Esophagus mucosa (tissue), 1 donor: ENCODE data around the gene C12orf42. TPM values are rescaled to one million over a fixed set of nuclear protein-coding genes. Genes with fewer than 3 reads are reported as not detected.

Experiments
- total RNA-seq: library from RNA; stranded (reverse); gene quantifications from one replicate; pipeline ENCODE4 v1.2.4, GENCODE V29; 2023
- donor health status: DM: yes; HTN: yes; CAD: no.

The C12orf42 gene
- total RNA-seq, 1 donor from 2014 or later, result not detected

Other genes with a start within 250 kb of the C12orf42 start
- 0.16 TPM for gene STAB2, start 91.3 kb upstream of the C12orf42 start, total RNA-seq